ENCODE measurements around the gene ZNF154.

GRCh38 chr19:57671124-57671895 lies 37.7 kb downstream of the ZNF154 start:
- TF ChIP-seq, protein P1, sequence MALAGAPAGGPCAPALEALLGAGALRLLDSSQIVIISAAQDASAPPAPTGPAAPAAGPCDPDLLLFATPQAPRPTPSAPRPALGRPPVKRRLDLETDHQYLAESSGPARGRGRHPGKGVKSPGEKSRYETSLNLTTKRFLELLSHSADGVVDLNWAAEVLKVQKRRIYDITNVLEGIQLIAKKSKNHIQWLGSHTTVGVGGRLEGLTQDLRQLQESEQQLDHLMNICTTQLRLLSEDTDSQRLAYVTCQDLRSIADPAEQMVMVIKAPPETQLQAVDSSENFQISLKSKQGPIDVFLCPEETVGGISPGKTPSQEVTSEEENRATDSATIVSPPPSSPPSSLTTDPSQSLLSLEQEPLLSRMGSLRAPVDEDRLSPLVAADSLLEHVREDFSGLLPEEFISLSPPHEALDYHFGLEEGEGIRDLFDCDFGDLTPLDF (CRISPR knock-in tag; IDR thresholded peaks at IDR 0.05) = no peak
- TF ChIP-seq CTCF (IDR thresholded peaks at IDR 0.05) (no peak), USF2 (CRISPR knock-in tag; IDR thresholded peaks at IDR 0.05) (no peak), MAX (CRISPR knock-in tag; IDR thresholded peaks at IDR 0.05) (no peak), ZBTB43 (CRISPR knock-in tag; IDR thresholded peaks at IDR 0.05) (no peak), NR2C2 (CRISPR knock-in tag; IDR thresholded peaks at IDR 0.05) (no peak), NFYB (CRISPR knock-in tag; conservative IDR thresholded peaks at IDR 0.05; ENCODE audit: low read depth) (no peak), USF1 (CRISPR knock-in tag; IDR thresholded peaks at IDR 0.05) (no peak), ARID4B (CRISPR knock-in tag; IDR thresholded peaks at IDR 0.05; ENCODE audit: borderline replicate concordance) (no peak), ESRRA (CRISPR knock-in tag; IDR thresholded peaks at IDR 0.05; ENCODE audit: borderline replicate concordance) (no peak), TP53 (CRISPR knock-in tag; IDR thresholded peaks at IDR 0.05) (no peak), ZNF121 (CRISPR knock-in tag; IDR thresholded peaks at IDR 0.05) (no peak), CBFB (CRISPR knock-in tag; IDR thresholded peaks at IDR 0.05; ENCODE audit: low read depth) (no peak), JUN (CRISPR knock-in tag; IDR thresholded peaks at IDR 0.05) (no peak)
